ENCODE data around the gene PYGO1.

PYGO1 gene

GRCh38 chr15:55576943-55577342, 11.2 kb downstream of the PYGO1 start:
- no peak for DNase-seq (ENCODE audit: low read depth)

DNA sequence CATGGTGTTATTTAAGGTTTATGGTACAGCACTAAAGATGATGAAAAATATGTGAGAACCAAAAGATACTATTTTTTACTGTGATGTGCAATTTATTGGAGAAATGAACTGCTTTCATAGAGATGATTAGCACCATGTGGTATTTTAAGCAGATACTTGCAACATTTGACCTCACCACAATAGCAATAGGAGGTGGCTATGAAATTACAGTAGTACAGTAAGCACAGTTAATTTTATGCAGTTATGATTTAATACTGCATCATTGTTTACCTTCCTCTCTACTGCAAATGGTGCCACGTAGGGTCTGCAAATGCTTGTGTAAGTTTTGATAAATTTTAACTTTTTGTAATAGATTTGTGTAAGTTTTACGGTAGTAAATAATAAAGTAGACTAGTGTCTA, 14.0 kb downstream of the PYGO1 start:
- no peak for DNase-seq (ENCODE audit: low read depth)
- H3K4me3 ChIP-seq (ENCODE audit: low read depth, low read length): no peak overlapping the region
- no peak for TF ChIP-seq CTCF (conservative IDR thresholded peaks at IDR 0.05; ENCODE audit: low read depth, low read length)

More at GRCh38 chr15:55576943-55577342, 11.2 kb downstream of the PYGO1 start:
- no peak overlapping the region for H3K4me3 ChIP-seq (ENCODE audit: low read depth, low read length)
- no peak for TF ChIP-seq CTCF (conservative IDR thresholded peaks at IDR 0.05; ENCODE audit: low read depth, low read length)

DNA sequence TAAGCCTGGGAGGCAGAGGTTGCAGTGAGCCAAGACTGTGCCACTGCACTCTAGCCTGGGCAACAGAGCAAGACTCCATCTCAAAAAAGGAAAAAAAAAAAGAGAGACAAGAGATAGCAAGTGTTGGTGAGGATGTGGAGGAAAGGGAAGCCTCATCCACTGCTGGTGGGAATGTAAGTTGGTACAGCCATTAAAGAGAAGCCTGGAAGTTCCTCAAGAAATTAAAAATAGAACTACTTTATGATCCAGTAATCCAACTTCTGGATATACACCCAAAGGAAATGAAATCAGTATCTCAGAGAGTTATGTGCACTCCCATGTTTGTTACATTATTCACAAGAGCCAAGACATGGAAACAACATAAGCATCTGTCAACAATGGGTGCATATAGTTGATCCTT, 14.9 kb downstream of the PYGO1 start:
- DNase-seq (ENCODE audit: low read depth): no peak
- H3K4me3 ChIP-seq (ENCODE audit: low read depth, low read length): no peak overlapping the region
- TF ChIP-seq CTCF (conservative IDR thresholded peaks at IDR 0.05; ENCODE audit: low read depth, low read length): no peak

- H3K4me3 ChIP-seq (ENCODE audit: low read depth, low read length): no peak overlapping the region
- DNase-seq (ENCODE audit: low read depth): no peak
- peak; percentile 42 for TF ChIP-seq CTCF (conservative IDR thresholded peaks at IDR 0.05; ENCODE audit: low read depth, low read length)
These were observed 23.6 kb downstream of the PYGO1 start for GRCh38 chr15:55564347-55565145.

DNA sequence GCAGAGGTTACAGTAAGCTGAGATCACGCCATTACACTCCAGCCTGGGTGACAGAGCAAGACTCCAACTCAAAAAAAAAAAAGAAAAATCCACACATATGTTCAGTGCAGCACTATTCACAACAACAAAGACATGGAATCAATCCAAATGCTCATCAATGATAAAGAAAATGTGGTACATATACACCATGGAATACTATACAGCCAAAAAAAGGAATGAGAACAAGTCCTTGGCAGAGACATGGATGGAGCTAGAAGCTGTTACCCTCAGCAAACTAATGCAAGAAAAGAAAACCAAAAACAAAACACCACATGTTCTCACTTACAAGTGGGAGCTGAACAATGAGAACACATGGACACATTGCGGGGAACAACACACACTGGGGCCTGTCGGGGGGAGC, 25.5 kb downstream of the PYGO1 start:
- H3K4me3 ChIP-seq (ENCODE audit: low read depth, low read length): no peak overlapping the region
- TF ChIP-seq CTCF (conservative IDR thresholded peaks at IDR 0.05; ENCODE audit: low read depth, low read length): no peak
- no peak for DNase-seq (ENCODE audit: low read depth)

DNA sequence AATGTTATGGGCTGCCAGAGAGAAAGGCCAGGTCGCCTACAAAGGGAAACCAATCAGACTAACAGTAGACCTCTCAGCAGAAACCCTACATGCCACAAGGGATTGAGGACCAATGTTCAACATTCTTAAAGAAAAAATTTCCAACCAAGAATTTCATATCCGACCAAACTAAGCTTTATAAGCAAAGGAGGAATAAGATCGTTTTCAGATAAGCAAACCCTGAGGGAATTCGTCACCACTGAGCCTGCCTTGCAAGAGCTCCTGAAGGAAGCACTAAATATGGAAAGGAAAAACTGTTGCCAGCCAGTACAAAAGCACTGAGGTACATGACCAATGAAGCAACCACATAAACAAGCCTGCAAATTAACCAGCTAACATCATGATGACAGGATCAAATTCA, 33.1 kb downstream of the PYGO1 start:
- TF ChIP-seq CTCF (conservative IDR thresholded peaks at IDR 0.05; ENCODE audit: low read depth, low read length): no peak
- no peak for DNase-seq (ENCODE audit: low read depth)
- H3K4me3 ChIP-seq (ENCODE audit: low read depth, low read length): no peak overlapping the region

DNA sequence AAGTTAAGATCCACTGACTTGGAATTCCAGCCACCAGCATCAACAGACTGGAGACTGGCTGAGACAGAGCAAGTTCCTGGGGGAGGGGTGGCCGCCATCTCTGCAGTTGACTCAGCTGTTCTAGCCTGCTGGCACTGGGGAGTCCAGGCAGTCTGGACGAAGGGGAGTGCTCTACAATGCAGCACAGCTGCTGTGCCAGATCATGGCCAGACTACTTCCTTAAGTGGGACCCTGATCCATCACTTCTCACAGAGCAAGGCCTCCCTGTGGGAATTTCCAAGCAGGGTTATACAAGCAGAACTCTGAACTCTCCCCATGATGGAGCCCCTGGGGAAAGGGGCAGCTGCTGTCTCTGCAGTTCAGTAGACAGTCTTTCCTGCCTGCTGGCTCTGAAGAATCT, 35.2 kb downstream of the PYGO1 start:
- DNase-seq (ENCODE audit: low read depth): peak; percentile 89

More for the DNA sequence above, 35.2 kb downstream of the PYGO1 start:
- no peak for TF ChIP-seq CTCF (conservative IDR thresholded peaks at IDR 0.05; ENCODE audit: low read depth, low read length)
- H3K4me3 ChIP-seq (ENCODE audit: low read depth, low read length): no peak overlapping the region
